ENCODE results near the gene ISG20.
A peak's percentile ranks its signal among the peaks of the same experiment; 100 is the strongest.

ISG20 gene

GRCh38 chr15:88638626-88639372, at the start of gene ISG20:
Gene ISG20 (plus strand): TSS chr15:88639016. CDS start chr15:88639367, 351 bp downstream.
- peak; percentile 97 for DNase-seq

DNA sequence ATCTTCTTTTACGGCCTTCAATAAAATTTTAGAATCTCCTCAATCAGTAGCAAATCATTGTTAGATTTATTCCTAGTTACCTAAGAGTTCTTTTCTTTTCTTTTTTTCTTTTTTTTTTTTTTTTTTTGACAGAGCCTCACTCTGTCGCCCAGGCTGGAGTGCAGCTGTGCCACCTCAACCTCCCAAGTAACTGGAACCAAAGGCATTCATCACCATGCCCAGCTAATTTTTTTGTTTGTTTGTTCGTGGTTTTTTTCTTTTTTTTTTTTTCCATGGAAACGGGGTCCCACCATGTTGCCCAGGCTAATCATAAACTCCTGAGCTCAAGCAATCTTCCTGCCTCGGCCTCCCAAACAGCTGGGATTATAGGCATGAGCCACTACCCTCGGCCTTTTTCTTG, 48.1 kb upstream of the ISG20 start:
- DNase-seq, result no peak

DNA sequence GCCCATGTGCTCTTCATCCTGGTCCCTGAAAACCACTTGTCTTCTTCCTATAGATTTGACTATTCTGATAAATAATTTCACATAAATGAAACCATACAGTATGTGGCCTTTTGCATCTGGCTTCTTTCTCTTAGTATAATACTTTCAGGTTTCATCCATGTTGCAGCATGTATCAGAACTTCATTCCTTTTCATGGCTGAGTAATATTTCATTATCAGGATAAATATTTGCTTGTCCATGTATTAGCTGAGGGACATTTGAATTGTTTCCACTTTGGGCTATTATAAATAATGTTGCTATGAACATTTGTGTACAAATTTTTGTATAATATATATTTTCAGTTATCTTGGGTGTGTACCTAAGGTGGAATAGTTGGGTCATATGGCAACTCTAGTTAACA, 47.4 kb upstream of the ISG20 start:
- no peak for DNase-seq

- no peak for DNase-seq
Measured at GRCh38 chr15:88603885-88604284, 34.9 kb upstream of the ISG20 start.

GRCh38 chr15:88604381-88605188, 34.2 kb upstream of the ISG20 start:
- DNase-seq, result no peak

DNA sequence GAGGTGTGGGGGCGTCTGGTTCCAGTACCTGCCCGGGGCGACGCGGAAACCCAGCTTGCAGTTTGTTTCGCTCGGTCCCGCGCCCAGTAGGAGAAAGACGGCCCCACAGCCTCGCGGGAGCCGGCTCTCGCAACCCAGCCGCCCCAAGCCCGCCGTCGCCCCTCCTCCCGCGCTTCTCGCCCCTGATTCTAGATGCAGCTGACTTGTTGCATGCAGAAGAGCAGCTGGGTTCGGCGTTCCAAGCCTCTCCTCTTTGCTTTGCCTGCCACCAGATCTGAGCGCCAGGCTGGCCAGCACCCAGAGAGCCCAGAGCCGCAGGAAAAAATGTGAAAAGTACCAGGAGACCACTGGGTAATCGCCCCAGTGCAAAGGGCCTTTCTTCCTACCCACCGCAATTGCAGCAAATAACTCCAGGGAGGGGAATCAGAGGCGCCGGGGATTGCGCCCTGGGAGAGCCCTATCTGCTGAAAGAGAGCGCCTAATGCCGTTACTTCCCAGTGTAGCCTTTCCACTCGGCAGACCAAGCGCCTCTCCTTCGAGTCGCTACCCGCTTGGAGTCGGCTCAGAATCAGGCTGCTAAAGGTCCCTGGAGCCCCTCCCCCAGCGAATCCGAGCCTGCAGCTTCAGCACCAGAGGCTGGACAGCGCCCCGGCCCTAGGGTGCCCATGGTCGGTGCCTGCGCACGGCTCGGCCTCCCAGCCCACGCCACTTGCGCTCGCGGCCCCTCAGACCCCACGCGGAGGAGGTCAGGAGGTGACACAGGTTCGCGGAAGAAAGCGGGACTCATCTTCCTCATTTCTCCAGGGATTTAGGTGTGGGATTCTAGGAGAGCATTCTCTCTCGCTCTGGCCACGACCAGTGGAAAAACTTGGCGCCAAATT, 33.4 kb upstream of the ISG20 start:
- DNase-seq, result peak; percentile 29

- no peak for DNase-seq
Measured at GRCh38 chr15:88606070-88606794, 32.6 kb upstream of the ISG20 start.

DNA sequence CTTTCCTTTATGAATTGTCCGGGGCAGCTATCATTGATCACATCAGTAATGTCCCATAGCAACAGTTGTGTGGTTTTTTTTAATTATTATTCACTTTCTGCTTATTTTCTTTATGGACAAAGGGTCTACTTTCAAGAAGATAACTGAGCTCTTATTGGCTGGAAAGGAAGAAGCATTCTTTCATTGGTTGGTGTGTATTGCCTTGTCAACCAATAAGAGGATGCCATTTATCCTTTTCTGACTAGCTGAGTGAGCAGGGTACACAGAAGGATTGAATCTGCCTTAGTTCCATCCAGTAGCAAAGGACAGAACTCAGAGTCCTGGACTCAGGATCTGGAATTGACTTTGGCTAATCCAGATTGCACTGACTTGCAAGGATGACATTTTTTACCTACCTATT, 30.9 kb upstream of the ISG20 start:
- no peak for DNase-seq

GRCh38 chr15:88608607-88609181, 30.1 kb upstream of the ISG20 start:
- DNase-seq, result no peak

DNA sequence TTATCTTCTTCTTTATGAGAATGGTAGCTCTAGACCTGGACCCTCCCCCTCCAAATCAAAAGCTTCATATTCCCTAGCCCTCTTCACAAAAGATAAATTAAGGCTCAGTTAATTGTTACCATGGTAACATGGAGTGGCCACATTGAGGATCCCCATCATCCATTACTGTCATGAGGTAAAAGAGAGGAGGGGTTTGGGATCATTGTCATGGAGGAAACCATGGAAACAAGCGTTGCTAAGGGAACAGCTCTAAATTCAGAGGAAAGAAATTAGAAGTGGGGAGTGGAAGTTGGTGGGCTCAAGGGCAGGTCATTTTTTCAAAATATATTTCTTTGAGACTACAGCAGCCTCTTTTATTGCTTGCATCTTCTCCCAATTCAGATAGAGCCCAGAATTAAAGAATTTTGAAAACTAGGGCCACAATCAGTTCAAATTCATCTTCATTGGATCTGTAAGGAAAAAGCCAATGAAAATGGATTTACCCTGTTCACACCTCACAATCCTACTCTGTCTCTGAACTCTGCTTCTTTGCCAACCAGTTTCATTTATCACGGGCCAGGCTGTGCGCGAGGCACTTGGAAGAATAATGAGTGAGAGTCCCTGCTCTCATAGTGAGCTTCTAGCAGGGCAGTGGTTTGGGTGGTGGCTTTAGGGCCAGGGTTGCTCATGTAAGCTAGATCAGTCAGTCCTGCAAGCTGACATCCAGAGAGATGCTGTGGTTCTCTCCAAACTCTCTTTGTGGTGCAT, 29.3 kb upstream of the ISG20 start:
- no peak for DNase-seq

- no peak for DNase-seq
Measured at GRCh38 chr15:88610701-88611231, 28.1 kb upstream of the ISG20 start.

GRCh38 chr15:88612186-88612796, 26.5 kb upstream of the ISG20 start:
- no peak for DNase-seq

DNA sequence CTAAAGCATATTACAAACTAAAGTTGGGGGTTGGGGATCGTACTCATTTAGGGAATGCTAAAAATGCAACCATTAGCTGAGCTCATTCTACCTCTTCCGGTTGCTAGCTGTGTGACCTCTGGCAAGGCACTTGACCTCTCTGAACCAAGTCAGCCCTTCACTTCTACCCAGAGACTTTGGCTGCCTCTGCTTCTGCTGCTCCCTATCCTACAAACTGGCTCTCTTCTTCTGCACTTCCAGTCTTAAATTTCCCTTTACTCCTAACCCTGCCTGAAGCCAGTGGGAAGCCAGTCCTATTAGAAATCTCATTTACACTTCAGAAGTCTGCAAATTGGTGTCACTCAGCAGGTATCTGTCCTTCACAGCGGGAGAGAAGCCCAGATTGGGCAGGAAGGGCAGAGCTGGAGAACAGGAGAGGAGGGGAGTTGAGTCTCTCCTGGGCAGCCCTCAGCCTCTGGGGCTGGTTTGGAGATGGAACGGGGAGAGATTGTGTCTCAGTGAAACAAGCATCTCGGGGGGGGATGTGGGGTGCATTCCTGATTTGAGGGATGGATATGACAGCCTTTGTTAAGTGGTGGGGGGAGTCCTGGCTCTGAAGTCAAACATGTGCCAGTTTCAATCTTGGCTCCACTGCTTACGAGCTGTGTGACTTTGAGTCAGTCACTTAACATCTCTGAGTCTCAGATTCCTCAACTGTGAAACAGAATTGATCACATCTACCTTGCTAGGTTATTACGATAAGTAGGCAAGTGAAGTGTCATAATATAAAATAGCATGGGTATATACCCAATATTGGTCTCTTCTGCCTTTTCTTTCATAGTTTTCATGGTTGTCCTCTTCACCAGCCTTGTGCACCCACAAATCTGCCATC, 25.5 kb upstream of the ISG20 start:
- no peak for DNase-seq

GRCh38 chr15:88615303-88616107, 23.3 kb upstream of the ISG20 start:
- DNase-seq, result no peak

DNA sequence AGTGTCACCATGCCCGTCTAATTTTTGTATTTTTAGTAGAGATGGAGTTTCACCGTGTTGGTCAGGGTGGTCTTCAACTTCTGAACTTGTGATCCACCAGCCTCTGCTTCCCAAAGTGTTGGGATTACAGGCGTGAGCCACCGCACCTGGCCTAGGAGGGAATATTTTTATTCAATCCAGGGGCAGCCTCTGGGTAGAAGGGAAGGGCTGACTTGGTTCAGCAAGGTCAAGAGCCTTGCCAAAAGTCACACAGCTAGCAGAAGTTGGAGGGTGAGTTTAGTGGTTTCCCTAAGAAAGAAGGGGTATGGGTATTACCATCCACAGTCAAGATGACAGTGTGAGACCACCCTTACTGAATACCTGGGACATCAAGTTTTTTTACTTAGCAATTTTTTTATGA, 22.6 kb upstream of the ISG20 start:
- no peak for DNase-seq

- DNase-seq, result no peak
Measured at GRCh38 chr15:88617031-88617722, 21.6 kb upstream of the ISG20 start.

DNA sequence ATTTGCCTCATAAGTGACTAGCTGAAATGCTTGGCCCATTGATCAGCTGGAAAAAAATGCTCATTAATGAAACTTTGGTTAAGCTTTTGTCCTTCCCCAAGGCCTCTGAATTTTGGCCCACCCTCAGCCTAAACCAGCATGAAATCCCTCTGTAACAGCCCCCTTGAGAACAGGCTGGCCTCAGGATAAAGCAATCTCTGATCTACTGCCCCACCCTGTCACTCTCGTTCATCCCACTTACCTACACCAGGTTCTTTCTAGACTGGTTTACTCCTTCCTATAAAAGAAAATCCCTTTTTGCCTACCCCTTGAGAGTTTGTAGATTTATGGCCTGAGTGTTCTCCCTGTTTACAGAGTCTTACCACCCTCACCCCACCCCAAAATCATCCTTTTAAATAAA, 21.0 kb upstream of the ISG20 start:
- DNase-seq, result no peak

GRCh38 chr15:88618686-88619085, 20.1 kb upstream of the ISG20 start:
- DNase-seq, result no peak

Data from hematopoietic multipotent progenitor cell treated with erythropoietin and hydrocortisone succinate and interleukin-3 and kit ligand, for 8 days (in vitro differentiated cells).